ENCODE data around the gene B4GALT5. TPM values are rescaled to one million over a fixed set of nuclear protein-coding genes. Genes with fewer than 3 reads are reported as not detected.
A peak's percentile ranks its signal among the peaks of the same experiment; 100 is the strongest.
"Not testable (repeated sequence)": the region's sequence is repeated elsewhere in the genome, so short reads cannot be mapped to it uniquely, and the experiment has no call there.

Gene B4GALT5
- total and polyA plus RNA-seq, 4 donors: 8.3 to 38.3 (median 22.3) TPM

- Histone ChIP-seq H3K4me3 (ENCODE audit: low read length in 2 of 2) (no peak overlapping the region), H3K36me3 (ENCODE audit: control insufficient read depth in 1 of 2, insufficient read depth in 2 of 2, low read length in 1 of 2) (peaks cover 2 to 3% of the 10 kb centered on the region in 2 donors), H3K9me3 (ENCODE audit: control insufficient read depth, low read length) (no peaks in the 10 kb centered on the region), H3K27me3 (ENCODE audit: control insufficient read depth in 1 of 2, insufficient read depth in 2 of 2, low read length in 1 of 2) (no peaks in the 10 kb centered on the region), H3K27ac (ENCODE audit: low read depth in 1 of 2, low read length in 2 of 2) (peak overlapping the region in 1 of 2 donors; percentile 60), H3K4me1 (ENCODE audit: control insufficient read depth in 1 of 2, insufficient read depth in 2 of 2, low read length in 2 of 2) (no peaks in the 10 kb centered on the region)
- intact Hi-C loops (cut with DNase I): no loop called here
- ATAC-seq (ENCODE audit: low FRiP score): no peak
- no peak for DNase-seq
- 58 to 65% methylated on average over 10 of the region's 10 CpGs for WGBS, 2 donors
Measured at GRCh38 chr20:49630396-49630951, 83.2 kb downstream of the B4GALT5 start.

- intact Hi-C loops (cut with DNase I): no loop called here
- no peaks in the 10 kb centered on the region for H3K27me3 ChIP-seq (ENCODE audit: control insufficient read depth in 1 of 2, insufficient read depth in 2 of 2, low read length in 1 of 2)
- WGBS, 2 donors: 94 to 95% methylated on average over 1 of the region's 1 CpG
- no peak for ATAC-seq (ENCODE audit: low FRiP score)
- no peak overlapping the region for H3K4me3 ChIP-seq (ENCODE audit: low read length in 2 of 2)
- no peaks in the 10 kb centered on the region for H3K4me1 ChIP-seq (ENCODE audit: control insufficient read depth in 1 of 2, insufficient read depth in 2 of 2, low read length in 2 of 2)
- no peak overlapping the region for H3K27ac ChIP-seq (ENCODE audit: low read depth in 1 of 2, low read length in 2 of 2)
- no peak for DNase-seq
- no peaks in the 10 kb centered on the region for H3K36me3 ChIP-seq (ENCODE audit: control insufficient read depth in 1 of 2, insufficient read depth in 2 of 2, low read length in 1 of 2)
- H3K9me3 ChIP-seq (ENCODE audit: control insufficient read depth, low read length): no peaks in the 10 kb centered on the region
Measured at GRCh38 chr20:49629606-49630005, 84.1 kb downstream of the B4GALT5 start.

GRCh38 chr20:49628280-49628679 is 85.4 kb downstream of the B4GALT5 start:
- H3K36me3 ChIP-seq (ENCODE audit: control insufficient read depth in 1 of 2, insufficient read depth in 2 of 2, low read length in 1 of 2); H3K4me1 ChIP-seq (ENCODE audit: control insufficient read depth in 1 of 2, insufficient read depth in 2 of 2, low read length in 2 of 2); H3K4me3 ChIP-seq (ENCODE audit: low read length in 2 of 2); intact Hi-C loops (cut with DNase I); DNase-seq; H3K27me3 ChIP-seq (ENCODE audit: control insufficient read depth in 1 of 2, insufficient read depth in 2 of 2, low read length in 1 of 2); ATAC-seq (ENCODE audit: low FRiP score); H3K27ac ChIP-seq (ENCODE audit: low read depth in 1 of 2, low read length in 2 of 2); H3K9me3 ChIP-seq (ENCODE audit: control insufficient read depth, low read length): not testable (repeated sequence)
- 64 to 65% methylated on average over 3 of the region's 3 CpGs for WGBS, 2 donors

GRCh38 chr20:49627329-49627761 is 86.3 kb downstream of the B4GALT5 start:
- intact Hi-C loops (cut with DNase I): no loop called here
- H3K4me3 ChIP-seq (ENCODE audit: low read length in 2 of 2): no peak overlapping the region
- no peaks in the 10 kb centered on the region for H3K9me3 ChIP-seq (ENCODE audit: control insufficient read depth, low read length)
- H3K36me3 ChIP-seq (ENCODE audit: control insufficient read depth in 1 of 2, insufficient read depth in 2 of 2, low read length in 1 of 2): no peaks in the 10 kb centered on the region
- WGBS, 2 donors: 89 to 90% methylated on average over 6 of the region's 6 CpGs
- H3K4me1 ChIP-seq (ENCODE audit: control insufficient read depth in 1 of 2, insufficient read depth in 2 of 2, low read length in 2 of 2): no peaks in the 10 kb centered on the region
- DNase-seq: no peak
- no peak for ATAC-seq (ENCODE audit: low FRiP score)
- H3K27ac ChIP-seq (ENCODE audit: low read depth in 1 of 2, low read length in 2 of 2): no peak overlapping the region
- H3K27me3 ChIP-seq (ENCODE audit: control insufficient read depth in 1 of 2, insufficient read depth in 2 of 2, low read length in 1 of 2): no peaks in the 10 kb centered on the region

- intact Hi-C loops (cut with DNase I); ATAC-seq (ENCODE audit: low FRiP score); H3K4me1 ChIP-seq (ENCODE audit: control insufficient read depth in 1 of 2, insufficient read depth in 2 of 2, low read length in 2 of 2); H3K27ac ChIP-seq (ENCODE audit: low read depth in 1 of 2, low read length in 2 of 2); H3K9me3 ChIP-seq (ENCODE audit: control insufficient read depth, low read length); H3K27me3 ChIP-seq (ENCODE audit: control insufficient read depth in 1 of 2, insufficient read depth in 2 of 2, low read length in 1 of 2); H3K4me3 ChIP-seq (ENCODE audit: low read length in 2 of 2); H3K36me3 ChIP-seq (ENCODE audit: control insufficient read depth in 1 of 2, insufficient read depth in 2 of 2, low read length in 1 of 2); DNase-seq: not testable (repeated sequence)
- 92 to 96% methylated on average over 10 of the region's 10 CpGs for WGBS, 2 donors
Measured at GRCh38 chr20:49624988-49625387, 88.7 kb downstream of the B4GALT5 start.

- H3K4me1 ChIP-seq (ENCODE audit: control insufficient read depth in 1 of 2, insufficient read depth in 2 of 2, low read length in 2 of 2): no peaks in the 10 kb centered on the region
- ATAC-seq (ENCODE audit: low FRiP score) (no peak), DNase-seq (no peak)
- no peak overlapping the region for H3K27ac ChIP-seq (ENCODE audit: low read depth in 1 of 2, low read length in 2 of 2)
- 93% methylated on average over 6 of the region's 6 CpGs for WGBS, 2 donors
- H3K9me3 ChIP-seq (ENCODE audit: control insufficient read depth, low read length): no peaks in the 10 kb centered on the region
- H3K36me3 ChIP-seq (ENCODE audit: control insufficient read depth in 1 of 2, insufficient read depth in 2 of 2, low read length in 1 of 2): no peaks in the 10 kb centered on the region
- intact Hi-C loops (cut with DNase I): no loop called here
- H3K4me3 ChIP-seq (ENCODE audit: low read length in 2 of 2): no peak overlapping the region
- no peaks in the 10 kb centered on the region for H3K27me3 ChIP-seq (ENCODE audit: control insufficient read depth in 1 of 2, insufficient read depth in 2 of 2, low read length in 1 of 2)
Measured at GRCh38 chr20:49624317-49624716, 89.4 kb downstream of the B4GALT5 start.

GRCh38 chr20:49622243-49622642 is 91.4 kb downstream of the B4GALT5 start:
- WGBS, 2 donors: 79 to 85% methylated on average over 1 of the region's 1 CpG
- no peak for DNase-seq
- H3K4me1 ChIP-seq (ENCODE audit: control insufficient read depth in 1 of 2, insufficient read depth in 2 of 2, low read length in 2 of 2): no peaks in the 10 kb centered on the region
- no peaks in the 10 kb centered on the region for H3K9me3 ChIP-seq (ENCODE audit: control insufficient read depth, low read length)
- intact Hi-C loops (cut with DNase I): no loop called here
- ATAC-seq (ENCODE audit: low FRiP score): no peak
- H3K27me3 ChIP-seq (ENCODE audit: control insufficient read depth in 1 of 2, insufficient read depth in 2 of 2, low read length in 1 of 2): no peaks in the 10 kb centered on the region
- no peak overlapping the region for H3K4me3 ChIP-seq (ENCODE audit: low read length in 2 of 2)
- no peaks in the 10 kb centered on the region for H3K36me3 ChIP-seq (ENCODE audit: control insufficient read depth in 1 of 2, insufficient read depth in 2 of 2, low read length in 1 of 2)
- H3K27ac ChIP-seq (ENCODE audit: low read depth in 1 of 2, low read length in 2 of 2): no peak overlapping the region

- no peak for DNase-seq
- WGBS, 2 donors: 85 to 87% methylated on average over 12 of the region's 12 CpGs
- intact Hi-C loops (cut with DNase I): no loop called here
Measured at GRCh38 chr20:49620364-49621240, 93.1 kb downstream of the B4GALT5 start.

More at GRCh38 chr20:49620364-49621240, 93.1 kb downstream of the B4GALT5 start:
- H3K9me3 ChIP-seq (ENCODE audit: control insufficient read depth, low read length): no peaks in the 10 kb centered on the region
- H3K4me1 ChIP-seq (ENCODE audit: control insufficient read depth in 1 of 2, insufficient read depth in 2 of 2, low read length in 2 of 2): no peaks in the 10 kb centered on the region
- no peak for ATAC-seq (ENCODE audit: low FRiP score)
- no peaks in the 10 kb centered on the region for H3K27me3 ChIP-seq (ENCODE audit: control insufficient read depth in 1 of 2, insufficient read depth in 2 of 2, low read length in 1 of 2)
- H3K36me3 ChIP-seq (ENCODE audit: control insufficient read depth in 1 of 2, insufficient read depth in 2 of 2, low read length in 1 of 2): no peaks in the 10 kb centered on the region
- no peak overlapping the region for H3K4me3 ChIP-seq (ENCODE audit: low read length in 2 of 2)
- H3K27ac ChIP-seq (ENCODE audit: low read depth in 1 of 2, low read length in 2 of 2): no peak overlapping the region
